ENCODE measurements around the gene KAT6B. TPM values are rescaled to one million over a fixed set of nuclear protein-coding genes. Genes with fewer than 3 reads are reported as not detected.

KAT6B gene
- total RNA-seq, 4 donors from 2014 or later: 12.0 to 37.7 (median 21.6) TPM

DNA sequence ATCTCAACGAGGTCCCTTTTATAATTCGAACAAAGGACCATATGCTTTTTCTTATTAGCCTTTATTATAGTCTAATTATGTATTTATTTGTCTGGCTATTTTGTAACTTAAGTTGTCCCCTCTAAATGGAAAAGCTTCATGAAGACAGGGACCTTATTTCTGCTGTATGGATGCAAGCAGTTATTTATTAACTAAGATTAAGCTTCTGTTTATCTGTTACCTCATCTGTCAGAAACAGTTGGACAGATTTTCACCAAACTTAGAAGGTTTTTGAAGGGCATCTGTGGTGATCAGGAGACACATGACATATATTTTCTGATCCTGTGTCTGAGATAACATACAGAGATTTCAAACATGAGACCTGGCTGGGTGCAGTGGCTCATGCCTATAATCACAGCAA is 43.2 kb downstream of the KAT6B start:
- in situ Hi-C loops (cut with MboI; ENCODE audit: low sequenced_read_pairs in 4 of 4): no loop called here
- Histone ChIP-seq H3K4me1 (peaks cover 21 to 29% of the 10 kb centered on the region in 2 donors), H3K9me3 (no peaks in the 10 kb centered on the region), H3K27me3 (no peaks in the 10 kb centered on the region), H3K27ac (no peak overlapping the region), H3K4me3 (no peak overlapping the region), H3K36me3 (no peaks in the 10 kb centered on the region)
- TF ChIP-seq POLR2A (IDR thresholded peaks at IDR 0.05): no peak
- TF ChIP-seq, protein P1, sequence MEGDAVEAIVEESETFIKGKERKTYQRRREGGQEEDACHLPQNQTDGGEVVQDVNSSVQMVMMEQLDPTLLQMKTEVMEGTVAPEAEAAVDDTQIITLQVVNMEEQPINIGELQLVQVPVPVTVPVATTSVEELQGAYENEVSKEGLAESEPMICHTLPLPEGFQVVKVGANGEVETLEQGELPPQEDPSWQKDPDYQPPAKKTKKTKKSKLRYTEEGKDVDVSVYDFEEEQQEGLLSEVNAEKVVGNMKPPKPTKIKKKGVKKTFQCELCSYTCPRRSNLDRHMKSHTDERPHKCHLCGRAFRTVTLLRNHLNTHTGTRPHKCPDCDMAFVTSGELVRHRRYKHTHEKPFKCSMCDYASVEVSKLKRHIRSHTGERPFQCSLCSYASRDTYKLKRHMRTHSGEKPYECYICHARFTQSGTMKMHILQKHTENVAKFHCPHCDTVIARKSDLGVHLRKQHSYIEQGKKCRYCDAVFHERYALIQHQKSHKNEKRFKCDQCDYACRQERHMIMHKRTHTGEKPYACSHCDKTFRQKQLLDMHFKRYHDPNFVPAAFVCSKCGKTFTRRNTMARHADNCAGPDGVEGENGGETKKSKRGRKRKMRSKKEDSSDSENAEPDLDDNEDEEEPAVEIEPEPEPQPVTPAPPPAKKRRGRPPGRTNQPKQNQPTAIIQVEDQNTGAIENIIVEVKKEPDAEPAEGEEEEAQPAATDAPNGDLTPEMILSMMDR (IDR thresholded peaks at IDR 0.05 in 4 of 5, conservative IDR thresholded peaks at IDR 0.05 in 1 of 5): no peak
- ATAC-seq: no peak
- intact Hi-C loops (cut with DNase I; ENCODE audit: low total_unique reads): no loop called here
- DNase-seq: no peak

DNA sequence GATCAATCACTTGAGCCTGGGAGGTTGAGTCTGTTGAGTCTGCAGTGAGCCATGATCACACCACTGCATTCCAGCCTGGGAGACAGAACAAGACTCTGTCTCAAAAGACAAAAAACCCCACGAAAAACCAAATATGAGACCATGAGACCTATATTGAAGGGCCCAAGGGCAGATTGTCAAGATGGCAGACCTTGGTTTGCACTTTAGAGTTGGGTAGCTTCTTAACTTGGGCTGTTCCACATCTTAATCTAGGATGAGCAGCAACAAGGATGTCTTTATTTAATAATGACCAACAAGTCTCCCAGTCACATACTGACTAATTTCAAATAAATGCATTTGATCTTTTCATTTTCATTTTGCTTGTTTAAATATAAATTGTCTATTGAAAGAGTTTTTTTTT is 43.8 kb downstream of the KAT6B start:
- H3K27ac ChIP-seq: no peak overlapping the region
- H3K4me3 ChIP-seq: no peak overlapping the region
- DNase-seq (no peak), ATAC-seq (no peak)
- H3K27me3 ChIP-seq: no peaks in the 10 kb centered on the region
- peaks cover 26 to 32% of the 10 kb centered on the region in 2 donors for H3K4me1 ChIP-seq
- TF ChIP-seq, protein P1 (IDR thresholded peaks at IDR 0.05 in 4 of 5, conservative IDR thresholded peaks at IDR 0.05 in 1 of 5): no peak
- no peak for TF ChIP-seq POLR2A (IDR thresholded peaks at IDR 0.05)
- H3K9me3 ChIP-seq: no peaks in the 10 kb centered on the region
- no peaks in the 10 kb centered on the region for H3K36me3 ChIP-seq
- intact Hi-C loops (cut with DNase I; ENCODE audit: low total_unique reads) (no loop called here), in situ Hi-C loops (cut with MboI; ENCODE audit: low sequenced_read_pairs in 4 of 4) (no loop called here)

DNA sequence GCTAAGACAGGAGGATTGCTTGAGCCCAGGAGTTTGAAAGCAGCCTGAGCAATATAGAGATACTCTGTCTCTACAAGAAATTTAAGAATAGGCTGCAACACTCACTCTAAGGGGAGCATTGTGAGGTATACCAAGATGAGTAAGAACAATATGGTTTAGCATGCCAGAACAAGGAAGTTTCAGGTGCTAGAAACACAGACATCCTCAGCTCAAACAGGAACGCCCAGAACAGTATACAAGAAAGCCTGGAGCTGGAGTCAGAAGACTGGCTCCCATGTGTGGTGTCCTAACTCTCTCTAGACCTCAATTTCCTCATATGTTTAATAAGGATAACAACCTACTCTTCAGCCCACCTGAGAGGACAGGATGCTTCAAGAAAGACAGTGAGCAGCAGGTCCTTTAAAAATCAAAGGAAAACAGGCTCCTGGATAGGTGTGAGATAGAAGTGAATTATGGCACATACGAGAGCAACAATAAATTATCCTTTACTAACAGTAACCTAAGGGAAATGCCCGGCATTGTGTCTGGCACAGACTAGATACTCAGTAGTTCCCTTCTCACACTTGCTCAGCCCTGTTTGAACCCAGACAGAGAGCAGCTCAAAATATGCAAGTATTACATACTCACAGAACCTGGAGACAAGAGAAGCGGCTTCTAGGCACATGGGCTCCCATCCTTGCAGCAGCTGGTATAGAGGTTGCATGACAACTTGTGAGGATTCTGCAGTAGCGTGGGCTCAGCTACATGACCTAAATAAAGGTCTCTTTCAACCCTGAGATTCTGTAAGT is 45.4 kb downstream of the KAT6B start:
- intact Hi-C loops (cut with DNase I; ENCODE audit: low total_unique reads): no loop called here
- ATAC-seq (no peak), DNase-seq (no peak)
- TF ChIP-seq, protein P1 (IDR thresholded peaks at IDR 0.05 in 4 of 5, conservative IDR thresholded peaks at IDR 0.05 in 1 of 5): no peak
- no peak for TF ChIP-seq POLR2A (IDR thresholded peaks at IDR 0.05)
- Histone ChIP-seq H3K9me3 (no peaks in the 10 kb centered on the region), H3K4me3 (no peak overlapping the region), H3K4me1 (peaks cover 22 to 36% of the 10 kb centered on the region in 2 donors), H3K36me3 (no peaks in the 10 kb centered on the region), H3K27me3 (no peaks in the 10 kb centered on the region), H3K27ac (no peak overlapping the region)
- in situ Hi-C loops (cut with MboI; ENCODE audit: low sequenced_read_pairs in 4 of 4): no loop called here

DNA sequence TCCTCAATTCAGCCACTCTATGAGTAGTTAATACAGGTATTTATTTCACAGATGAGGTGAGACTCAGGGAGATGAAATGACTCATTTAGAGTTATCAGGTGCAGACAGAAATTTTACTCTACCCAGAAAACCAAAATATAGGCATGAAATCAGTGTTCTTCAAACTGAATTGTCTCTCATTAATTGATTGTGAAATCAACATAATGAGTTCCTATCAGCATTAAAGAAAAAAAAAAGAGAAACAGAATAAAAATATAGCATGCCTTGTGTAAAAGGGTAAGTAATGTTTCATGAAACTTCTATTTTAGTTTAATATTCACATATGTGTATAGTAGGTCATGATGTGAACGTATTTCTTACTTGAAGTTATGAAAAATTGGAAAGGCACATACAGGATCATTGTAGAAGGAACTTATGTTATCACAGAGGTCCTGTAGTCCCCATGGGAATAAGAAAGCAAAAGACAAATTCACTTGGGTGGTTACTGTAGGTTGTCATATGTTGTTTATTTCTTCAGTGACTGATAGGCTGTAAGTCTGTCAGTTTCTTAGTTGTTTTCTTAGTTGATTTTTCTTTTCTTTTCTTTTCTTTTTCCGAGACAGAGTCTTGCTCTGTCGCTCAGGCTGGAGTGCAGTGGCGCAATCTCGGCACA is 47.5 kb downstream of the KAT6B start:
- intact Hi-C loops (cut with DNase I; ENCODE audit: low total_unique reads) (no loop called here), in situ Hi-C loops (cut with MboI; ENCODE audit: low sequenced_read_pairs in 4 of 4) (no loop called here)
- no peaks in the 10 kb centered on the region for H3K36me3 ChIP-seq
- TF ChIP-seq, protein P1 (IDR thresholded peaks at IDR 0.05 in 4 of 5, conservative IDR thresholded peaks at IDR 0.05 in 1 of 5): no peak
- no peak overlapping the region for H3K27ac ChIP-seq
- H3K4me3 ChIP-seq: no peak overlapping the region
- no peaks in the 10 kb centered on the region for H3K9me3 ChIP-seq
- no peaks in the 10 kb centered on the region for H3K27me3 ChIP-seq
- DNase-seq (no peak), ATAC-seq (no peak)
- H3K4me1 ChIP-seq: peaks cover 9 to 27% of the 10 kb centered on the region in 2 donors
